NB4 (cell line): Measurements from ENCODE around the gene PRRG2.

ENCODE experiments used
- DNase-seq: peaks from one replicate; pipeline ENCODE4 v3.0.0; 2010; ENCODE audit warnings: low read depth
- H3K4me3 ChIP-seq: one replicate; pipeline ENCODE4 v1.5.1; 2011; ENCODE audit warnings: mild to moderate bottlenecking, low read depth, low read length, moderate library complexity
- MYC ChIP-seq: IDR thresholded peaks from 2 replicates; pipeline ENCODE4 v1.6.1; 2011; ENCODE audit warnings: low read depth, low read length
- POLR2A ChIP-seq: IDR thresholded peaks from 2 replicates; pipeline ENCODE4 v1.6.1; 2011; ENCODE audit warnings: mild to moderate bottlenecking; ENCODE audit not compliant: insufficient read length; ENCODE audit errors: extremely low read depth
- TF ChIP-seq, protein P1 (sequence below): IDR thresholded peaks from 2 replicates; pipeline ENCODE4 v1.6.1; 2011; ENCODE audit warnings: low read depth, low read length
- TF ChIP-seq, protein P2 (sequence below): IDR thresholded peaks from one replicate; pipeline ENCODE4 v1.5.1; 2012; ENCODE audit warnings: low read depth, low read length

The PRRG2 gene

DNA sequence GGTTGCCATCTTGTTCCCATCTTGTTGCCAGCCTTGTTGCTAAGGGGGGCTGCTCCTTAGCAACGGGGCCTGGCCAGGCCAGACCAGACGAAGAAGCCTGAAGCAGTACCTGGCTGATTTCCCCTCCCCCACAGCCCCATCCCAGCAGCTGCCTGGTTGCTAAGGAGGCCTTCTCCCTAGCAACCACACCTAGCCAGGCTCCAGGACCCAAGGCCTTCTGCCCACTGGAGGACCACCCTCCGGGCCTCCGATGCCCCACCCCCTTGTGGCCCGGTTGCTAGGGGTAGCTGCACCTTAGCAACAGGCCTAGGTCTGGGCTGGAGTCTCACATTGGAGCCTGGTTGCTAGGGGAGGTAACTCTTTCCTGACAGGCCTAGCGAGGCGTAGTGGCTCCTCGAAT lies 3.9 kb downstream of the PRRG2 start:
- DNase-seq = no peak
- no peak for TF ChIP-seq POLR2A
- TF ChIP-seq, protein P1, sequence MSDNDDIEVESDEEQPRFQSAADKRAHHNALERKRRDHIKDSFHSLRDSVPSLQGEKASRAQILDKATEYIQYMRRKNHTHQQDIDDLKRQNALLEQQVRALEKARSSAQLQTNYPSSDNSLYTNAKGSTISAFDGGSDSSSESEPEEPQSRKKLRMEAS = no peak
- TF ChIP-seq MYC = no peak
- TF ChIP-seq, protein P2, sequence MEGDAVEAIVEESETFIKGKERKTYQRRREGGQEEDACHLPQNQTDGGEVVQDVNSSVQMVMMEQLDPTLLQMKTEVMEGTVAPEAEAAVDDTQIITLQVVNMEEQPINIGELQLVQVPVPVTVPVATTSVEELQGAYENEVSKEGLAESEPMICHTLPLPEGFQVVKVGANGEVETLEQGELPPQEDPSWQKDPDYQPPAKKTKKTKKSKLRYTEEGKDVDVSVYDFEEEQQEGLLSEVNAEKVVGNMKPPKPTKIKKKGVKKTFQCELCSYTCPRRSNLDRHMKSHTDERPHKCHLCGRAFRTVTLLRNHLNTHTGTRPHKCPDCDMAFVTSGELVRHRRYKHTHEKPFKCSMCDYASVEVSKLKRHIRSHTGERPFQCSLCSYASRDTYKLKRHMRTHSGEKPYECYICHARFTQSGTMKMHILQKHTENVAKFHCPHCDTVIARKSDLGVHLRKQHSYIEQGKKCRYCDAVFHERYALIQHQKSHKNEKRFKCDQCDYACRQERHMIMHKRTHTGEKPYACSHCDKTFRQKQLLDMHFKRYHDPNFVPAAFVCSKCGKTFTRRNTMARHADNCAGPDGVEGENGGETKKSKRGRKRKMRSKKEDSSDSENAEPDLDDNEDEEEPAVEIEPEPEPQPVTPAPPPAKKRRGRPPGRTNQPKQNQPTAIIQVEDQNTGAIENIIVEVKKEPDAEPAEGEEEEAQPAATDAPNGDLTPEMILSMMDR = no peak
- H3K4me3 ChIP-seq = no peak overlapping the region

DNA sequence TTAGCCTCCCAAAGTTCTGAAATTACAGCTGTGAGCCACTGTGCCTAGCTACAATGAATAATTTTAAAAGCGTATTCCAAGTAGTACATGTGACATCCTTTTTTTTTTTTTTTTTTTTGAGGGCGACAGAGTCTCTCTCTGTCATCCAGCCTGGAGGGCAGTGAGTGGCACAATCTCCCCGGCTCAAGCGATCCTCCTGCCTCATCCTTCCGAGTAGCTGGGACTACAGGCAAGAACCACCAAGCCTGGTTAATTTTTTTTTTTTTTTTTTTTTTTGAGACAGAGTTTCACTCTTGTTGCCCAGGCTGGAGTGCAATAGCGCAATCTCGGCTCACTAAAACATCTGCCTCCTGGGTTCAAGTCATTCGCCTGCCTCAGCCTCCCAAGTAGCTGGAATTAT lies 6.1 kb downstream of the PRRG2 start:
- DNase-seq = no peak
- H3K4me3 ChIP-seq = no peak overlapping the region
- TF ChIP-seq MYC (no peak), POLR2A (no peak)
- TF ChIP-seq, protein P1 = no peak
- TF ChIP-seq, protein P2 = no peak

DNA sequence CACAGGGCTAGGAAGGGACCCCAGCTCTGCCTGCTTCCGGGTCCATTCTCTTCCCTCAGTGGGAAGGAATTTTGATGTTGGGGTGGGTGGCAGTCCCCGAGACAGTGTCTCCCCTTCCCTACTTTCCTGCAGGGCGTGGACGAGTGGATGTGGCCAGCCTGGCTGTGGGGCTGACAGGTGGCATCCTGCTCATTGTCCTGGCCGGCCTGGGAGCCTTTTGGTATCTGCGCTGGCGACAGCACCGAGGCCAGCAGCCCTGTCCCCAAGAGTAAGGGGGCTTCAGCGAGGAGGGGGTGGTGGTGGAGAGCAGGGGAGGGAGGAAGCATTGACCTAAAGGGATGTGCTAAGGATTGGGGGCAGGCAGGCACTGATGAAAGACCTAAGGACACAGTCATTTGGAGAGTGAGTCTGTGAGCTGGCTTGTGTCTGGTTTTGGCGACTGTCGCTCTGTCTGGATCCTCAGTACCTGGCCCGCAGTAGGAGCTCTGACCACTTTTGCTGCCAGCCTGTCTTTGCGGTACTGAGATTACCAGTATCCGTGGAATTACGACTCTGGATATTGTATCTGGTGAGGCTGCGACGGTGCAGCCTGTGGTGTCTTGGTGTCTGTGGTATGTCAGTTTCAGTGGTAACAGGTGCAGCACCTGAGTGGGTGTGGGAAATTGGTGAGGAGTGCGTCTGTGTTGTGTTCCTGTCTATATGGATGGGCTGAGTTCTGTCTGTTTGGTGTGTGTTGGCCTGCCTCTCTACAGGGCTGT lies 7.4 kb downstream of the PRRG2 start:
- no peak for DNase-seq
- TF ChIP-seq MYC (no peak), POLR2A (no peak)
- TF ChIP-seq, protein P1 = no peak
- TF ChIP-seq, protein P2 = no peak
- H3K4me3 ChIP-seq = no peak overlapping the region

DNA sequence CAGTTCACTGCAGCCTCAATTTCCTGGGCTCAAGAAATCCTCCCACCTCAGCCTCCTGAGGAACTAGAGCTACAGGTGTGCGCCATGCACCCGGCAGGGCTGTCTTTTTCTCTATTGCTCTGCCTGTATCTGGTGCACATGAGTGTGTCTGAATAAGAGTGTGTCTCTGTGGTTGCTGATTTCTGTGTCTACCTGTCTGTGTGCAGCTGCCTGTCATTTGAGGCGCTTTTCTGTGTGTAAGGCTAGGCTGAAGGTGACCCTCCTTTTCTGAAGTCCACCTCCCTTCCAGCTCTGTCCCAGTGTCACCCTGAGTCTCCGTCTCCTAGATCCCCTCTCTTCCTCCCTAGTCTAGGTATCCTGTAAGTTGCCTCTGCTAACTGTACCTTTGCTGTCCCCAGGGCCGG lies 8.4 kb downstream of the PRRG2 start:
- no peak overlapping the region for H3K4me3 ChIP-seq

DNA sequence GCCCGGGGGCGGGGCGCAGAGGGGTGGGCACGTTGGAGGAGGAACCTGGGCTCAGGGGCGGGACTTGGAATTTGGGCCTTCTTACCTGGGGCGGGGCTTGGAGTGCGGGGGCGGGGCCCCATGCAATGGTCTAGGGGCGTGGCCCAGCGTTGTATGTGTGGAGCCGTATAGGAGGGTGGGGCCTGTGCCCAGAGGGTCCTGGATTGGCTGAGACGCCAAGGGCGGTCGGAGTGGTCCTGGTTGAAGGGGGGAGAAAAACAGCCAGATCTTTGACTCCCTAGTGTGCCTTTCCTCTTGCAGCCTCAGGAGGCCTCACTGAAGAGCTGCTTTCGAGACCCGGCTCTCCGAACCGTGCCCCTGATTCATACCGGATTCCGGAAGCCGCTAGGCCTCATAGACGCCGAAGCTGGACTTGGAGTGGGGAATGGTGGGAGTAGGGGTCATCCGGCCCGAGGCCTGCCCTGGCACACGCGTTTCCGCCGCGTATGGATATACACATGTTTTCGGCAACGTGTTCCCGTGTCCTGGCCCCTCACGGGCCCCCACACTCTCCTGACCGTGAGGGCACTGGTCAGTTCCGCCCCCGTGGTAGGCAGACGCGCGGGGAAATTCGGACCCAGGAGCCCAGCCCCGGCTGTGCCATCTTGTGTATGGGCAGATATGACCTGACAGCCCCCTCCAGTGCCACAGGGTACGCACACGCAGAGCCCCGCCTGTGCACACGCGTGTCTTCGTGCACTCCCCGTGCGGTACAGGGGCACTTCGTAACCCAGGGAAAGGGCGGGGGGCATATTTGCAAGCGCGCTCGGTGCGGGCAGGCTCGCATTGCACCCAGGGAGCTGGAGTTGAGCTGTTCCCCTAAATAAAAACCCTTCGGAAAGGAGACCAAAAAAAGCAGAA lies 9.2 kb downstream of the PRRG2 start:
- H3K4me3 ChIP-seq = peak overlapping the region; percentile 90
- TF ChIP-seq, protein P2 = no peak
- TF ChIP-seq POLR2A = peak; percentile 97
- TF ChIP-seq, protein P1 = 0 out of 2 replicates have a peak, but pooled peaks have one; percentile 51
- TF ChIP-seq MYC = peak; percentile 67
- peak; percentile 99 for DNase-seq

More for the DNA sequence above, 8.4 kb downstream of the PRRG2 start:
- TF ChIP-seq, protein P1 = no peak
- TF ChIP-seq, protein P2 = no peak
- TF ChIP-seq POLR2A (no peak), MYC (no peak)
- DNase-seq = no peak
